BJ (cell line): Measurements from ENCODE around the gene STAP2. TPM values are rescaled to one million over a fixed set of nuclear protein-coding genes. Genes with fewer than 3 reads are reported as not detected.

Source experiments
- CTCF ChIA-PET: fragments of 350-600 bp; formaldehyde crosslinking; extraction: SDS; loops from one replicate; lab custom pipeline; 2021; ENCODE audit warnings: antibody characterized with exemption, inconsistent platforms; lab: Yijun Ruan, JAX
- POLR2A ChIA-PET: fragments of 300-600 bp; sonication (Branson Sonifier 250); formaldehyde crosslinking; extraction: SDS; loops from one replicate; lab custom pipeline; 2021; ENCODE audit warnings: antibody characterized with exemption; lab: Charles Lee
- DNase-seq: peaks from one replicate; pipeline ENCODE4 v3.0.0-alpha.2; 2011; ENCODE audit warnings: low read depth
- H3K27me3 ChIP-seq: 2 replicates; pipeline ENCODE4 v1.6.0; 2011; ENCODE audit warnings: low read length; ENCODE audit not compliant: control insufficient read depth, insufficient read depth
- H3K36me3 ChIP-seq: 2 replicates; pipeline ENCODE4 v1.5.1; 2011; ENCODE audit warnings: low read length; ENCODE audit not compliant: control insufficient read depth, insufficient read depth
- H3K4me3 ChIP-seq: 2 replicates; pipeline ENCODE4 v1.5.1; 2011; ENCODE audit warnings: low read depth, mild to moderate bottlenecking, control low read depth, low read length
- CTCF ChIP-seq: IDR thresholded peaks from 2 replicates; pipeline ENCODE4 v1.5.1; 2011; ENCODE audit warnings: low read depth, mild to moderate bottlenecking, control low read depth, inconsistent platforms, low read length, moderate library complexity; ENCODE audit not compliant: insufficient read depth
- polyA minus RNA-seq: library from RNA; depleted of rRNA, polyadenylated mRNA; stranded (reverse); fragments of >200 nt; gene quantifications from 2 replicates; pipeline ENCODE4 v1.2.3, GENCODE V29; 2011; rRNA and poly(A)+ RNA removed
- polyA plus RNA-seq: library from polyadenylated mRNA; depleted of rRNA; stranded (reverse); fragments of >200 nt; gene quantifications from 2 replicates; pipeline ENCODE4 v1.2.3, GENCODE V29; 2011; rRNA removed

Gene STAP2
- 5.6 and 7.8 TPM in 2 replicates for polyA plus RNA-seq
- polyA minus RNA-seq: 1.7 and 4.6 TPM in 2 replicates

GRCh38 chr19:4338441-4339355 lies at the start of gene STAP2:
TSS of gene STAP2 (minus strand) at chr19:4338827. CDS start at chr19:4338753, 74 bp downstream.
- DNase-seq: no peak
- Histone ChIP-seq H3K4me3 (peak within 1 kb of the TSS; percentile 29), H3K27me3 (no peaks in the 10 kb centered on the region), H3K36me3 (no peaks in the 10 kb centered on the region)
- no peak for TF ChIP-seq CTCF
- ChIA-PET POLR2A (no interaction called here), CTCF (interaction anchor here (0.9 to 2.2 kb wide), 3 partner anchors 14 to 71 kb away, joined by 3 to 8 read pairs (median 3); no protein-coding TSS in a partner anchor)

GRCh38 chr19:4386041-4386782 lies 47.6 kb upstream of the STAP2 start:
- Histone ChIP-seq H3K4me3 (no peak overlapping the region), H3K27me3 (no peaks in the 10 kb centered on the region), H3K36me3 (peaks cover 8% of the 10 kb centered on the region)
- DNase-seq: no peak
- CTCF ChIA-PET: interaction anchor here (3.7 kb wide), 1 partner anchor 10 kb away, joined by 16 read pairs; no protein-coding TSS in a partner anchor
- POLR2A ChIA-PET: no interaction called here
- peak; percentile 9; the same call in 1 of the 2 replicates for TF ChIP-seq CTCF

GRCh38 chr19:4385291-4386040 lies 46.8 kb upstream of the STAP2 start:
- no peak overlapping the region for H3K4me3 ChIP-seq
- POLR2A ChIA-PET: no interaction called here
- CTCF ChIA-PET: interaction anchor here (3.7 kb wide), 1 partner anchor 9 kb away, joined by 16 read pairs; no protein-coding TSS in a partner anchor
- no peak for TF ChIP-seq CTCF
- DNase-seq: no peak
- H3K36me3 ChIP-seq: peaks cover 8% of the 10 kb centered on the region
- no peaks in the 10 kb centered on the region for H3K27me3 ChIP-seq

GRCh38 chr19:4380254-4380727 lies 41.7 kb upstream of the STAP2 start:
- no peak for DNase-seq
- Histone ChIP-seq H3K27me3 (no peaks in the 10 kb centered on the region), H3K36me3 (peaks cover 6% of the 10 kb centered on the region), H3K4me3 (no peak overlapping the region)
- ChIA-PET POLR2A (interaction anchor here (0.6 kb wide), 1 partner anchor 11 kb away, joined by 3 read pairs; no protein-coding TSS in a partner anchor), CTCF (interaction anchor here (2.1 kb wide), 1 partner anchor 21 kb away, joined by 4 read pairs; no protein-coding TSS in a partner anchor)
- no peak for TF ChIP-seq CTCF
